Activated CD4-positive, CD25-positive, alpha-beta regulatory T cell treated with anti-CD3 and anti-CD28 coated beads, Interleukin-2, amount 50 U/mL, for 16 hours (primary cell): ENCODE measurements around the gene COPS6.

Source experiments
- DNase-seq: peaks from one replicate; pipeline ENCODE4 v3.0.0-alpha.2; 2020; ENCODE audit warnings: low read depth, low spot score

COPS6 gene

DNA sequence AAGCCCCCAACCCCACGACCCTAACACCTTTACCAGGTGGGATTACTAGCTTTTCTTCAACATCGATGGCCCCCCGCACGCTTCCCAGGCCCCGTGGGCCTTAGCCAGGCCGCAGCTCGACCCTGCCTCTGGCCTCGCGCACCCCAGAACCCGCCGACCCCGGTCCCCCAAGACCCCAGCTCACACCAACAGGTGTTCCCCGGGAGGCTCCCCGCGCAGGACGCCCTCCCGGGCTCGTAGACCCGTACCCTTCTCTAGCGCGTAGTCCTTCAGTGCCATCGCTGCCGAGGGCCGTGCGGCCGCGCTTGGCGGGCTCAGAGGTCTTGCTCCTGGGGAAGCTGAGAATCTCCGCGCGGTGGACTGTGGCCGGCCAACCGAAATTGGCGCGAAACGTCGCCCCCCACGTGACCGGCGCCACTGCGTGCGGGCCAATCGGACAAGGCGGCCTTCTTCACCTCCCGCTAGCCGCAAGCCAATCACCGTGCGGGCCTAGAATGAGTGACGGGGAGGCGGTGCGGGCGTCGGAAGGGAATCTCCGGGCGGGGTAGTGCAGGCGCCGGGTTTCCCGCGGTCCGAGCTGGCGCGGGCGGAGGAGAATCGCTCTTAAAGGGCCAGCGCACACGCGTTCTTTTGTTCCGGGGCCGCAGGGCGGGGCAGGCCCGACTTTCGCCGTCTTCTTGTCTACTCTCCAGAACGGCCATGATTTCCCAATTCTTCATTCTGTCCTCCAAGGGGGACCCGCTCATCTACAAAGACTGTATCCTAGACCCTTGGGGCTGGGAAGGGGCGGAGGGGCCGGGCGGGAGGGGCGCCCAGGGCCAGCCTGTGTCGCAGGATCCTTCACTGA is 12.5 kb downstream of the COPS6 start, which contains the start of the genes AP4M1 and MCM7:
Gene AP4M1, plus strand, starts transcription at position 628 of the 847 bp plus-strand sequence. Its CDS starts 72 bp downstream, at position 700.
Gene MCM7, minus strand, starts transcription at position 382 of the 847 bp plus-strand sequence. Its CDS starts 103 bp downstream, at position 279.
- DNase-seq = peak; percentile 94

- no peak for DNase-seq
These were observed 14.4 kb downstream of the COPS6 start for GRCh38 chr7:100102950-100103840.

DNA sequence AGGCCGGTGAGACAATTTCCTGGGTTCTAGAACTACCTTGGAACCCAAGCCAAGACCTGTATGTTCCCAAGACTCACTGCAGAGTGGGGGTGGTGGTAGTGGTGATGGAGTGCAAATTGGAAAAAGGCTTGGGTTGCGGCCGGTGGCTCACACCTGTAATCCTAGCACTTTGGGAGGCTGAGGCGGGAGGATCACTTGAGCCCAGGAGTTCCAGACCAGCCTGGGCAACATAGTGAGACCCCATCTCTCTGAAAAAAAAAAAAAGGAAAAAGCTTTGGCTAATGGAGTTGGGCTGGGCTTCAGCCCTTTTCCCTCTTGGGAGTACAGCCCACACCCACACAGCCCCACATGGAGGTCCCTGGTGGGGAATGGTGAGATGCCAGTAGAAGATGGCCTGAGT is 16.8 kb downstream of the COPS6 start:
- no peak for DNase-seq

GRCh38 chr7:100106633-100107032 is 17.9 kb downstream of the COPS6 start:
- DNase-seq = no peak

GRCh38 chr7:100107125-100107737 is 18.5 kb downstream of the COPS6 start:
- no peak for DNase-seq

DNA sequence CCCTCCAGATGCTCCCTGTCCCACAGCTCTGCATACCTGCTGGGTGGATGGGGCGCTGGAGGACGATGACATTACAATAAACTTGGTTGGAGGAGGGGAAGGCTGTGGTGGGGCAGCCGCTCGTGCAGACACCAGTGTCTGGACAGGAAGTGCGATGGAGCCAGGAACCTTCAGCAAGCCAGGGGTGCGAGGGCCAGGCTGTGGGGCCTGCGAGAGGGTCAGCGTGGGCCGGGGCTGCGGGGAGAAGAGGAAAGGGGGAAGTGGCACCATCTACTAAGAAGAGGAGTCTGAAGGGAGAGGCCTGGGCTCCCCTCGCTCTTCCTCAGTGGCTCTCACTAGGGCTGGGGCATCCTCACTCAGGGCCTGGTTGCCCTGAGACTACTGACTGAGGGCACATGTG is 19.1 kb downstream of the COPS6 start:
- no peak for DNase-seq

- no peak for DNase-seq
These were observed 20.9 kb downstream of the COPS6 start for GRCh38 chr7:100109521-100110163.

GRCh38 chr7:100111156-100111555 is 22.4 kb downstream of the COPS6 start:
- DNase-seq = no peak

DNA sequence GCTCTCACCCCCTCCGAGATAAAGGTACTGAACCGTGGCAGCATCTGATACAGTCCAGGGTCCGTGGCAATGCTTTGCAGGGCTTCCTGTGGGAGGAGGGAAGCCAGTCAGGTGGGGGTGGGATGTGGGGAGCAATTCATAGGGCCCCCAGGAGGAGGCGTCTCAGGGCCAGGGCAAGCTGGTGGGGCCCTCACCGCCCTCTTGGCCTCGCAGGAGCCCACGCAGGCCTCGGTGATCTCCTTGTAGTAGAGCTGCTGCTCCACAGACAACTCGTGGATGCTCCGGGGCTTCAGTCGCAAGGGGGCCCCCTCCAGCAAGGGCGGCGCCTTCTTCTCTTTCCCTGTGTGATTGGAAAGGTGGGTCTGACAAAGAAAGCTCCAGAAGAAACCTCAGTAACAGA is 23.1 kb downstream of the COPS6 start:
- no peak for DNase-seq

GRCh38 chr7:100115026-100115425 is 26.3 kb downstream of the COPS6 start:
- no peak for DNase-seq

GRCh38 chr7:100118388-100119071 is 29.8 kb downstream of the COPS6 start:
- DNase-seq = no peak

GRCh38 chr7:100119072-100119969 is 30.6 kb downstream of the COPS6 start, which contains the start of the genes CNPY4 and TAF6:
CNPY4 (plus strand) TSS chr7:100119634; CDS start chr7:100119745, 111 bp downstream.
TAF6 (minus strand) TSS chr7:100119358; CDS start chr7:100114209, 5,149 bp downstream.
- DNase-seq = peak; percentile 90

GRCh38 chr7:100119970-100120732 is 31.4 kb downstream of the COPS6 start:
- DNase-seq = peak; percentile 45

DNA sequence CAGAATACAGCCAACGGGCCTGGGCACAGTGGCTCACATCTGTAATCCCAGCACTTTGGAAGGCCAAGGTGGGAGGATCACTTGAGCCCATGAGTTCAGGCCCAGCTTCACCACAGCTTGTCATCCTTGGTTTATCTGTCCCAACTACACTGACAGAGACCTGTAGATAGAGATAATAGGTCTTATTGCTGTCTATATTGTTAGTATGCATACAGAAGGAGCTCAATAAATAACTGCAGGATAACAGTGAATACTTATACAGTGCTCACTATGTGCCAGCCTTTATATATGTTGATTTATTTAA is 31.9 kb downstream of the COPS6 start:
- no peak for DNase-seq

GRCh38 chr7:100122067-100122466 is 33.3 kb downstream of the COPS6 start:
- no peak for DNase-seq

DNA sequence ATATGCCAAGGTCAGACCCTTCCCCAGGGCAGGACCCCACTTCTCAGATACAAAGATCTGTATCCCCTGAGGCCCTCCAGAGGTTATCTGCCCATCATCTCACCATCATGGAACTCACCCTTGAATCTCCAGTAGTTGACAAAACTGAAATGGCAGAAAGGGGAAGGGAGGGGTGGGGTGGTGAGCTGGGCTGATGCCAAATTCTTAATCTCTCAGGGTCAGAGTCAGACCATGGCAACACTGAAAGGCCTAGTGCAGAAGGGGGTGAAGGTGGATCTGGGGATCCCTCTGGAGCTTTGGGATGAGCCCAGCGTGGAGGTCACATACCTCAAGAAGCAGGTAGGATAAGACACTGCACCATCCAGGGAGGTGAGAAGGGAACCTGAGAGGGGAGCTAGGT is 33.8 kb downstream of the COPS6 start:
- DNase-seq = no peak

GRCh38 chr7:100124301-100125230 is 35.8 kb downstream of the COPS6 start:
- no peak for DNase-seq
